Uterus (tissue), 4 donors: ENCODE measurements around the gene LTBP1. TPM values are rescaled to one million over a fixed set of nuclear protein-coding genes. Genes with fewer than 3 reads are reported as not detected.
A peak's percentile ranks its signal among the peaks of the same experiment; 100 is the strongest.

ENCODE experiments used
- DNase-seq, 2 donors: peaks; one replicate each; pipeline ENCODE4 v3.0.0-alpha.2; 2019 to 2020
- H3K27ac ChIP-seq, 2 donors: fragments of 200-600 bp; sonication (generic); 1 replicate in 1 of 2; 2 replicates in 1 of 2; pipeline ENCODE4 v1.5.1; 2016 to 2018
- H3K27me3 ChIP-seq, 2 donors: fragments of 200-600 bp; sonication (generic); one replicate each; pipeline ENCODE4 v1.5.1; 2018 to 2019; ENCODE audit warnings: control low read depth in 1 of 2
- H3K36me3 ChIP-seq, 2 donors: fragments of 200-600 bp; sonication (generic); one replicate each; pipeline ENCODE4 v1.5.1; 2019; ENCODE audit warnings: control low read depth in 1 of 2
- H3K4me1 ChIP-seq, 2 donors: fragments of 200-600 bp; sonication (generic); one replicate each; pipeline ENCODE4 v1.5.1; 2018 to 2019; ENCODE audit warnings: control low read depth in 1 of 2
- H3K4me3 ChIP-seq, 2 donors: fragments of 200-600 bp; sonication (generic); 1 replicate in 1 of 2; 2 replicates in 1 of 2; pipeline ENCODE4 v1.5.1; 2018 to 2019; ENCODE audit warnings: mild to moderate bottlenecking in 1 of 2
- H3K9me3 ChIP-seq, 2 donors: fragments of 200-600 bp; sonication (generic); one replicate each; pipeline ENCODE4 v1.5.1; 2019; ENCODE audit warnings: control low read depth in 1 of 2
- CTCF ChIP-seq, 4 experiments: fragments of 200-600 bp in 2 of 4; fragments of 450-650 bp in 2 of 4; sonication (generic) in 2 of 4; IDR thresholded peaks; one replicate each; pipeline ENCODE4 v1.5.1; 2016 to 2019; ENCODE audit warnings: antibody characterized with exemption in 4 of 4, mild to moderate bottlenecking in 2 of 4, moderate library complexity in 1 of 4
- POLR2A ChIP-seq, 2 donors: fragments of 450-650 bp; IDR thresholded peaks; one replicate each; pipeline ENCODE4 v1.6.1; 2016; ENCODE audit warnings: antibody characterized with exemption in 2 of 2, mild to moderate bottlenecking in 1 of 2, moderate library complexity in 1 of 2
- intact Hi-C: fragments of 100-400 bp; cut with DNase I; formaldehyde crosslinking; loops from one replicate; pipeline ENCODE4 v1.15.1; 2023; ENCODE audit warnings: low total_unique reads
- total RNA-seq, 4 donors: library from RNA; depleted of rRNA in 3 of 4; stranded (reverse); fragments of >200 nt in 3 of 4; gene quantifications; one replicate each; pipeline versions ENCODE4 v1.1.0 to v1.2.4, GENCODE V29; 2014 to 2023
- donor health status: DM: yes; HTN: yes; CAD: no.

Gene LTBP1
- total RNA-seq, 4 donors from 2014 or later: 72.5 to 322 (median 92.2) TPM

- TF ChIP-seq CTCF (IDR thresholded peaks at IDR 0.05) (no peak), POLR2A (IDR thresholded peaks at IDR 0.05) (no peak)
- Histone ChIP-seq H3K9me3 (no peaks in the 10 kb centered on the region), H3K4me3 (no peak overlapping the region), H3K36me3 (no peaks in the 10 kb centered on the region), H3K4me1 (no peaks in the 10 kb centered on the region), H3K27me3 (no peaks in the 10 kb centered on the region), H3K27ac (no peak overlapping the region)
- intact Hi-C loops: no loop called here
- DNase-seq: no peak
Observed at GRCh38 chr2:33377048-33377447, 430.3 kb downstream of the LTBP1 start.

GRCh38 chr2:33378556-33379210, 431.9 kb downstream of the LTBP1 start:
- TF ChIP-seq POLR2A (IDR thresholded peaks at IDR 0.05): no peak
- TF ChIP-seq CTCF (IDR thresholded peaks at IDR 0.05): no peak
- no peaks in the 10 kb centered on the region for H3K4me1 ChIP-seq
- H3K9me3 ChIP-seq: no peaks in the 10 kb centered on the region
- no peaks in the 10 kb centered on the region for H3K27me3 ChIP-seq
- H3K36me3 ChIP-seq: no peaks in the 10 kb centered on the region
- H3K27ac ChIP-seq: no peak overlapping the region
- DNase-seq: no peak
- no peak overlapping the region for H3K4me3 ChIP-seq
- intact Hi-C loops: no loop called here

DNA sequence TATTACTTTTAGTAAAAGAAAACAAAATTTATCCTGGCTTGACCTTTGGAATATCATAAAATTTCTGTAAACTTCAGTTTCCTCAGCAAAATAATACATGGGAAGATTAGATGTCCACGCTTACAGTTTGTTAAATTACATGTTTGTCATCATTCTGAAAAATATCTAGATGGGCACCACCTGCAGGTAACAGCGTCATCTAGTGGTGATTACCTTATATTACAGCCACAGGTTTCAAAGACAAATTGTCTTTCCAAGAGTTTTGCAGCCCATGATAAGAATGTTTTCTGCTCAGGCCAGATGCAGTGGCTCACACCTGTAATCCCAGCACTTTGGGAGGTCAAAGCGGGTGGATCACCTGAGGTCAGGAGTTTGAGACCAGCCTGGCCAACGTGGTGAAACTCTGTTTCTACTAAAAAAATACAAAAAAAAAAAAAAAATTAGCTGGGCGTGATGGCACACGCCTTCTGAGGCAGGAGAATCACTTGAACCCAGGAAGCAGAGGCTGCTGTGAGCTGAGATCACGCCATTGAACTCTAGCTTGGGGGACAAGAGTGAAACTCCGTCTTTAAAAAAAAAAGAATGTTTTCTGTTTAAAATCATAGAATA, 433.4 kb downstream of the LTBP1 start:
- no peak overlapping the region for H3K27ac ChIP-seq
- intact Hi-C loops: loop anchor here (10.0 kb wide), 1 partner anchor 605 kb away; no protein-coding TSS in a partner anchor
- no peaks in the 10 kb centered on the region for H3K9me3 ChIP-seq
- no peaks in the 10 kb centered on the region for H3K36me3 ChIP-seq
- H3K4me3 ChIP-seq: no peak overlapping the region
- TF ChIP-seq CTCF (IDR thresholded peaks at IDR 0.05) (peak in 2 of 4 experiments; percentile 18 to 20), POLR2A (IDR thresholded peaks at IDR 0.05) (no peak)
- H3K27me3 ChIP-seq: no peaks in the 10 kb centered on the region
- H3K4me1 ChIP-seq: no peaks in the 10 kb centered on the region
- no peak for DNase-seq

- H3K36me3 ChIP-seq: no peaks in the 10 kb centered on the region
- no peaks in the 10 kb centered on the region for H3K9me3 ChIP-seq
- TF ChIP-seq CTCF (IDR thresholded peaks at IDR 0.05) (no peak), POLR2A (IDR thresholded peaks at IDR 0.05) (no peak)
- H3K27me3 ChIP-seq: no peaks in the 10 kb centered on the region
- intact Hi-C loops: loop anchor here (10.0 kb wide), 1 partner anchor 606 kb away; no protein-coding TSS in a partner anchor
- H3K4me3 ChIP-seq: no peak overlapping the region
- no peaks in the 10 kb centered on the region for H3K4me1 ChIP-seq
- no peak for DNase-seq
- H3K27ac ChIP-seq: no peak overlapping the region
Observed at GRCh38 chr2:33380719-33381118, 434.0 kb downstream of the LTBP1 start.

GRCh38 chr2:33381301-33381858, 434.6 kb downstream of the LTBP1 start:
- no peak overlapping the region for H3K4me3 ChIP-seq
- no peaks in the 10 kb centered on the region for H3K4me1 ChIP-seq
- no peaks in the 10 kb centered on the region for H3K9me3 ChIP-seq
- DNase-seq: no peak
- intact Hi-C loops: loop anchor here (10.0 kb wide), 1 partner anchor 607 kb away; no protein-coding TSS in a partner anchor
- H3K27ac ChIP-seq: no peak overlapping the region
- H3K36me3 ChIP-seq: no peaks in the 10 kb centered on the region
- no peaks in the 10 kb centered on the region for H3K27me3 ChIP-seq
- TF ChIP-seq CTCF (IDR thresholded peaks at IDR 0.05) (no peak), POLR2A (IDR thresholded peaks at IDR 0.05) (no peak)
